ENCODE results near the gene FBXW4.

Gene FBXW4

DNA sequence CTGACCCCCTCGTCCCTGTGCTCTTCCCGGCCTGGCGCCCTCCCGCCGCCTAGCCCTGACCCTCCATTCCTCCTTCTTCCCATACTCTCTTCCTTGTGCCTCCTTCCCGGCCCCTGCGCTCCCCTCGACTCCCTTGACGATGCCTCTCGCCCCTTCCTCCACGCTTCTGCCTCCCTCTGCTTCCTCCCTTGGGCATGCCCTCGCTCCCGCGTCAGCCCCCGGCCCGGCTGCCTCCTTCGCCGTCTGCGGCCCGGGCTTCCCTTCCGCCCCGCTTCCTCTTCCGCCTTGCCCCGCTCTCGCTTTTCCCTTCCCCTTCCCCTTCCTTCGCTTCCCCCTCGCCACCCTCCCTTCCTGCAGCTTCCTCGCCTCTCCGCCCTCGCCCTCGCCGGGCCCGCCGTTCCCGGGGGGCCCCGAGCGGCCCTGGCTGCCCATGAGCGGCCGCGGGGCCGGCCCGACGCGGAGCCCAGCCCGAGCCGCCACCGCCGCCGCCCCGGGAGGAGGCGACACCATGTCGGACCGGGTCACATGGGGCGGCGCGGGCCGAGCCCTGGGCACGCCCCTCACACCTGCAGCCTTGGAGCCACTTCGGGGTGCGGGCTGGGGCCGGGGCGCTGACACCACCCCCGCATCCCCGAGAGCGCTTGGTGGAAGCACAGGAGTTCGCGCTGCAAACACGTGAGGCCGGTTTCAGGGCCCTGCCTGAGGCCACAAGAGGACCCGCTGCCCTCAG, at the start of gene FBXW4:
Gene FBXW4 (minus strand): TSS at position 497 of the 730 bp plus-strand sequence. CDS start 65 bp downstream, at position 432.
- no peak for DNase-seq

DNA sequence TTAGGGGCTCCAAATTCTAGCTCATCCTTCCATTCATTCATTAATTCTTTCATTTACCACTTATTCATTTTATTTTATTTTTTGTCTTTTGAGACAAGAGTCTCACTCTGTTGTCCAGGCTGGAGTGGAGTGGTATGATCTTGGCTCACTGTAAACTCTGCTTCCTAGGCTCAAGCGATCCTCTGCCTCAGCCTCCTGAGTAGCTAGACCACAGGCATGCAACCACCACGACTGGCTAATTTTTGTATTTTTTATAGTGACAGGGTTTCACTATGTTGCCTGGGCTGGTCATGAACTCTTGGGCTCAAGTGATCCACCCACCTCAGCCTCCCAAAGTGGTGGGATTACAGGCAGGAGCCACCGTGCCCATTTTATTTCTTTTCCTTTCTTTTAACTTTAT, 49.3 kb upstream of the FBXW4 start:
- DNase-seq: no peak

DNA sequence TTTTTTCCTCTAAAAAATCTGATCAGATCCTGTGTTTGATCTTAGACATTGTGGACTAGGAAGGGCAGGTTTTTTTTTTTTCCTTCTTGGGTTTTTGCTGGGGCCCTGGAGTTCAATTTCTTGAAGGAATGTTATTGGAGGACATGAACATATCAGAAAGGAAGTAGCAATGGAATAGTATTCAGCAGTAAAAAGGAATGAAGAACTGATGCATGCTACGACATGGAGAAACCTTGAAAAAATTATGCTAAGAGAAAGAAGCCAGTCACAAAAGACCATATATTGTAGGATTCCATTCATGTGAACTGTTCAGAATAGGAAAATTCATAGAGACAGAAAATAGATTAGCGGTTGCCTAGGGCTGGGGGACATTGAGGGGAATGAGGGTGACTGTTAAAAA, 47.0 kb upstream of the FBXW4 start:
- no peak for DNase-seq

DNA sequence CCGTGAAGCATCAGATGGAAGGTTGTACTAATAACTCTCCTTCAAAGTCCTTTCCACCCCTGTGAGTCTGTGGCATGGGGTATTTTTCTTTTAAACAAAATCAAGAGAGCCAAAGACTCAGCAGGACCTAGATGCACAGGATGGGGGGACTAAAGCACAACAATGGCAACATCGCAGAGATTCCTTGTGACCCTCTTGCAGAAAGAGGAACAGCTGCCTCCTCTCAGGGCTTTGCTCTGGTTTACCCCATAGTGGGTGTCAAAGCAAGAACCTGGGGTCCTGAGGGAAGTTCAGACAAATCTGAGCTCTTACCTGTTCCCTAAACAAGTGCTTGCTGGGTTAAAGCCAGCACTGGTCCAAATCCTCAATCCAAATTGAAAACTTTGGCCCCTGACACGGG, 41.7 kb upstream of the FBXW4 start:
- no peak for DNase-seq

- no peak for DNase-seq
Measured at GRCh38 chr10:101732096-101732495, 37.1 kb upstream of the FBXW4 start.

DNA sequence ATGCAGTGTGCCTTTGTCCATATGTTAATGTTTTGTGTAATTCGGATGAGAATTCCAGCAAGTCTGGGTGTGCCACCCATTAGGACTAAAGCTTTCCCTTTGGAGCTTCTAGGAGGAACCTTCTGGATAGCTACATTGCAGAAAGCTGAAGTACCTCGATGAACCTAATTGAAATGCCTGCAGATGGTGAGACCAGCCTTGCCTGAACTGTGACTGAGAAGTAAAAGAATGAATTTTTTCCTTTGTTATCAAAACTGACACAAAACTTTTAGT, 31.1 kb upstream of the FBXW4 start:
- DNase-seq: no peak

DNA sequence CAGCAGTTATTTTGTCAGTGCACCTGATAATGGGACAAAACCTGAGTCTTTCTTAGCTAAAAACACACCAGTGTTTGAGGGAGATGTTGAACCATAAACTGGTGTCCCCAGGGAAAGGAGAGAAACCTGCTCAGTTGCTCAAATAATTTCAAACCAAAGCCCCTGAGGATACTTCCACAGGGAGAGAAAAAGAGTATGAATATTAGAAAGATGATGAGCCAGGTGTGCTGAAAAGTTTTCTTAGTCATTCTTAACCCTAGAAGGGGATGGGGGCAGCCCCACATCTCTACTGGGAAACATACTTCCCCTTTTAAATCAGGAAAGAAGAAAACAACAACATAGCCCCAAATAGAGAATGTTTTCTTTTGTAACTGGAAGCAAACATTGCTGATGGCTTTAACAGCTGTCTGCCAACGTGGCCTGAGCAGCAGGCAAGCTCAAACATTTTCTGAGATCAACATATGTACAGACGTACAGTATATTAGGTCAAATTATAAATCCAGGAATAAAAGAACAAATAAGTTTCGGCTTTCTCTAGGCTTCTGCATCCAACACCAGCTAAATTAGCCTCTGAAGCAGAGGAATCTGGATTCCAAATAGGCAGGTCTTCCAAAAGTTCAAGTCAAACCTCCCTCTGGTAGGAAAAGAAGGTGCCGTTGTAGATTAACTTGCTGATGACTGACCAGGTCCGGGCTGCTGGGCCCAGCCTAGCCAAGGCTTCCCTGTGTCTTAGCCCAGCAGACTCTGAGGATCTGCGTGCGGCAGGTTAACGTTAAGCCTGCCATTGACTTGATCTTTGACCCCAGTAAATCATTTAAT, 30.5 kb upstream of the FBXW4 start:
- no peak for DNase-seq

- no peak for DNase-seq
Measured at GRCh38 chr10:101724446-101724845, 29.5 kb upstream of the FBXW4 start.

- no peak for DNase-seq
Measured at GRCh38 chr10:101723176-101723575, 28.2 kb upstream of the FBXW4 start.

DNA sequence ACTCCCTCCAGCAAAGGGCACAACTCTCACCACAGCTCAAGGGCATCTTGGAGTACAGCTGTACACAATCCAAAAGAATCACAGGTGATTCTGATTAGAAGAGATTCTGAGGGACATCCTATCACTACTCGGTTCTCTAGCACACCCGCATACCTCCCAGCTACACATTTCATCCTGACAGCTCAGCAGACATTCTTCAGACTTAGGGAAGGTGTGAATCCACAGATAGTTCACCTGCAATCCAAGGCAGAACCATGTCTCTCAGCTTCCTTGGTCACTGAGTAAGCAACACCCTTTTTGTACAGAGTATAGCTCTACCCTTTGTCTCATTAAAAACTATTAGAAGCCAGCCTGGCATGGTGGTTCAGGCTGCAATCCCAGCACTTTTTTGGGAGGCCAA, 26.8 kb upstream of the FBXW4 start:
- no peak for DNase-seq

- no peak for DNase-seq
Measured at GRCh38 chr10:101720606-101721230, 25.7 kb upstream of the FBXW4 start.

- DNase-seq: no peak
Measured at GRCh38 chr10:101718690-101719275, 23.8 kb upstream of the FBXW4 start.

- DNase-seq: no peak
Measured at GRCh38 chr10:101716891-101717659, 22.1 kb upstream of the FBXW4 start.

DNA sequence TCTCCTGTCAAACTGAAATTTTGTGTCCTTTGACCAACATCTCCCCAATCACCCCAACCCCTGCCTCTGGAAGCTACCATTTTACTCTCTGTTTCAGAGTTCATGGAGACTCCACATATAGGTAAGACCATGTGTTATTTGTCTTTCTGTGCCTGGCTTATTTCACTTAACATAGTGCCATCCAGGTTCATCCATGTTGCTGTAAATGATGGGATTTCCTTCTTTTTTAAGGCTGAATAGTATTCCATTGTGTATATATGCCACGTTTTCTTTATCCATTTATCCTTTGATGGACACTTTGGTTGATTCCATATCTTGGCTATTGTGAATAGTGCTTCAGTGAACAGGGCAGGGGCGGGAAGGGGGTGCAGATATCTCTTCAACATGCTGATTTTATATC, 18.0 kb upstream of the FBXW4 start:
- no peak for DNase-seq

GRCh38 chr10:101710793-101711192, 15.8 kb upstream of the FBXW4 start:
- DNase-seq: no peak

DNA sequence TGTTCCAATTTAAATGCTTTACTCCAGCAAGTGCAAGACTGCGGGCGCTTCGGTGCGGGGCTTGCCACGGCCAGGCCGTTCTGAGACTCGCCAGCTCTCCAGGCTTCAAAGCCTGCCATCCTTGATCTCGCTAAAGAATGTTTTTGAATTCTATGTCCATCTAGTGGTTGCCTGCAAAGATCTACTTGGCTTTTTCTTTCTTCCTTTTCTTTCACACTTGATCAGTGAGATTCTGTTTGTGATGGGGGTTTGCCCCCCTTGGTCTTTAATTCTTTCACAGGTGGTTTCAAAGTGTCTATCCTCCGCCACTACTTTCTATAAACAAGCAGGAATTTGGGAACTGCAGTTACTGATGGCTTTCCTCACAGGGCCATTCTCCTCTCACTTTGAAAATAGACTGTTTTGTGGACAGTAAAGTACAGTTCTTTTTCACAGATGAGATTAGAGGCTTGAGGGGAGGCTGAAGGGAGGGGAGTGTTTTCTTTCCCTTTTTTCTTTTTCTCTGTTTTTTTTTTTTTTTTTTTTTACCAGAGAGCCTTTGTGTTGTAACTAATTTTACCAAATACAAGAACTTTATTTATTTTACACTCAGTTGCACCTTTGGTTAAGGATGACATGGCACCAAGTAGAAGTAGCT, 15.2 kb upstream of the FBXW4 start:
- DNase-seq: no peak

- DNase-seq: no peak
Measured at GRCh38 chr10:101709359-101710058, 14.5 kb upstream of the FBXW4 start.

GRCh38 chr10:101708870-101709269, 13.9 kb upstream of the FBXW4 start:
- DNase-seq: no peak

DNA sequence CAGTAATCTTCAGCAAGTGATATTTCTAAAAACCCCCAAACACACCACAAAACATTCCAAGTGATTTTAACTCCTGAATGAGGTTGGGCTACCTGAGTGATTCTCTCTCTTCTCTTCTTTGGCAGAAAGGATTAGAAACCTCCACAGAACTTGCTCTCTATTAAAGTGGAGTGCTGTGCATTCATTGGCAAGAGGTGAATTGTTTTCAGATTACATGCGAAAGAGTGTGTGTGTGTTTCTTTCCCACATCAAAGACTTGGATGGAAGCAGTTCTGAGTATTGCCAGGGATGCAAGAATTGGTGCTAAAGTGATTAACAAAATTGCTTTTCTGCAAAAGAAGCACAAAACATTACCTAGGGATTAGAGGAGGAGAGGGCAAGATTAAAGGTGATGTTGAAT, 13.1 kb upstream of the FBXW4 start:
- DNase-seq: no peak

DNA sequence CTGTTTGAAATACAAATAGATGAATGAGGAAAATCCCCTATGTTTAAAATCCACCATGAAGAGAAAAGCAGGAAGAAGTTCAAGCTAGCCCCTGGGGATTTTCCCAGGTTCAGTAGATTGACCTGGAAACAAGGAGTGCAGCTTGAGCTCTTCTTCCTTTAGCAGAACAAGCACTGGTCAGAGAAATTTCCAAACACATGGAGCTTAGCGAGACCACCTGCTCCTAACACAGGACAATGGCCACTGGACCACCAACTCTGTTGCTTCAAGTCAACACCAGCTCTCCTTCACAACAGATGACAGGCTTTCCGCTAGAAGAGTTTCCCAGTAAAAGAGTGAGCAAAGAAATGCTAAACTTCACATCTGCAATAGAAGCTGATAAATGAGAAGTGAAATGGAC, 9.4 kb upstream of the FBXW4 start:
- DNase-seq: no peak

GRCh38 chr10:101696632-101697031, 1.7 kb upstream of the FBXW4 start:
- no peak for DNase-seq

DNA sequence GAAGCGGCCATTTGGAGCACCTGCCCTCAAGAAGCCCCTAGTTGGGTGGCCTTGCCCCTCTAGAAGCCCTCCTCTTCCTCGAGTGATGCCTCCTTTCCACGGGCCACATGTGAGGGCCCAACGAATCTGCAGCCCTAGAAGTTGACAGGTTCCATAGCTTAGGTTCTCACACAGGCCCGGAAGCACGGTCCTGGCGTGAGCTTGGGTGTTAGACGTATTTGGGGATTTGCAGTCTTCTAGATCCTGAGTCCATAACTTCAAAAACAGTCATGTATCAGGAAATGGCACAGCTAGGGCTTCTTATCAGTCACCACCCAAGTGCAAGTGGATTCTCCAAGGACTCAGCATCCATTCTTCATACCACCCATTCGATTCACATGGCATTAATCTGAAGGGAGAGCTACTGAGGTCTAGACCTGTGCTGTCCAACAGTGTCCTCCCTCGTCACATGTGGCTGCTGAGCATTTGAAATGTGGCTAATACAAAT, 477 bp upstream of the FBXW4 start:
- DNase-seq: peak; percentile 36
